ENCODE measurements around the gene ART4. TPM values are rescaled to one million over a fixed set of nuclear protein-coding genes. Genes with fewer than 3 reads are reported as not detected.

ART4 gene
- total RNA-seq, 2 experiments from 2014 or later, result not detected

GRCh38 chr12:14846876-14847580 lies 3.7 kb upstream of the ART4 start:
- H3K27me3 Mint-ChIP-seq, result no peaks in the 10 kb centered on the region
- ChIA-PET POLR2A (interaction anchor here (1.4 to 1.7 kb wide), 2 partner anchors 12 to 148 kb away, joined by 3 to 5 read pairs; no protein-coding TSS in a partner anchor), CTCF (interaction anchor here (1.3 to 4.2 kb wide), 2 partner anchors 36 to 149 kb away, joined by 3 to 31 read pairs; no protein-coding TSS in a partner anchor)
- H3K9me3 Mint-ChIP-seq, result no peaks in the 10 kb centered on the region
- TF ChIP-seq, protein P1, sequence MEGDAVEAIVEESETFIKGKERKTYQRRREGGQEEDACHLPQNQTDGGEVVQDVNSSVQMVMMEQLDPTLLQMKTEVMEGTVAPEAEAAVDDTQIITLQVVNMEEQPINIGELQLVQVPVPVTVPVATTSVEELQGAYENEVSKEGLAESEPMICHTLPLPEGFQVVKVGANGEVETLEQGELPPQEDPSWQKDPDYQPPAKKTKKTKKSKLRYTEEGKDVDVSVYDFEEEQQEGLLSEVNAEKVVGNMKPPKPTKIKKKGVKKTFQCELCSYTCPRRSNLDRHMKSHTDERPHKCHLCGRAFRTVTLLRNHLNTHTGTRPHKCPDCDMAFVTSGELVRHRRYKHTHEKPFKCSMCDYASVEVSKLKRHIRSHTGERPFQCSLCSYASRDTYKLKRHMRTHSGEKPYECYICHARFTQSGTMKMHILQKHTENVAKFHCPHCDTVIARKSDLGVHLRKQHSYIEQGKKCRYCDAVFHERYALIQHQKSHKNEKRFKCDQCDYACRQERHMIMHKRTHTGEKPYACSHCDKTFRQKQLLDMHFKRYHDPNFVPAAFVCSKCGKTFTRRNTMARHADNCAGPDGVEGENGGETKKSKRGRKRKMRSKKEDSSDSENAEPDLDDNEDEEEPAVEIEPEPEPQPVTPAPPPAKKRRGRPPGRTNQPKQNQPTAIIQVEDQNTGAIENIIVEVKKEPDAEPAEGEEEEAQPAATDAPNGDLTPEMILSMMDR (IDR thresholded peaks at IDR 0.05), result no peak
- no peaks in the 10 kb centered on the region for H3K36me3 ChIP-seq (ENCODE audit: insufficient read depth, low read length)
- H3K4me3 Mint-ChIP-seq, result no peak overlapping the region
- no peak overlapping the region for H3K27ac ChIP-seq (ENCODE audit: low read depth in 1 of 2, low read length in 2 of 2)
- H3K36me3 Mint-ChIP-seq (ENCODE audit: low read depth), result no peaks in the 10 kb centered on the region
- no peak overlapping the region for H3K27ac Mint-ChIP-seq
- H3K9me3 ChIP-seq (ENCODE audit: control insufficient read depth in 1 of 2, insufficient read depth in 1 of 2, low read length in 2 of 2), result no peaks in the 10 kb centered on the region
- H3K4me1 Mint-ChIP-seq (ENCODE audit: low read depth), result peaks cover 9% of the 10 kb centered on the region
- no peak overlapping the region for H3K4me3 ChIP-seq (ENCODE audit: low read length)
- H3K4me1 ChIP-seq (ENCODE audit: insufficient read depth, low read length), result peaks cover 3% of the 10 kb centered on the region
- no peak for DNase-seq
- no peak for ATAC-seq (ENCODE audit: poor library complexity)
- H3K27me3 ChIP-seq (ENCODE audit: control insufficient read depth in 1 of 2, insufficient read depth in 2 of 2, low read length in 2 of 2), result no peaks in the 10 kb centered on the region
- intact Hi-C loops (cut with DNase I, micrococcal nuclease), result loop anchor here (2.0 to 5.0 kb wide), 5 partner anchors 40 to 125 kb away; partner anchors contain the start of gene MGP (in 1 of the 2)

DNA sequence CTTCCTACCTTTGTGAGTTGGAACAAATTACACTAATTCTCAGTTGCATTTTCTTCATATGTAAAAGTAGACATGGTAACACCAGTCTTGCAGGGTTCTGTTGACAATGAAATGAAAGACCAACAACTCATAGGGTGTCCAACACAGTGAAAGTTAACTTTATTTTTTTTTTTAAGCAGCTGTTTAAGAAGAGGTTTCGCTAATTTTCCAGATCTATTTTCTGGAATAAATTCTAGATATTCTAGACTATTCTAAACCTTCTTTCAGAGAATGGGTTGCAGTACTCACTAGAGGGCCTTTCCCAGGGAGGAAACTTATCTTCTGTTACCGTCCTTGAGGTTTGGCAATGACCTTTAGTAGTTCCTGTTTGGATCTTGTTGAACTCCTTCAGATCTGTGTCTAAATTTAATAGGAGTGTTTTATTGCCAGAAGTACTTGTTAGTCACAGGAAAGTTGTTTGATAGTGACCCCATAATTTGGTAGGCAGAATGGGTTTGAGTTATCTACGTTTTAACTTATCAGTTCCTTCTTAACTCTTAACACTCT lies 2.8 kb upstream of the ART4 start:
- Mint-ChIP-seq H3K9me3 (no peaks in the 10 kb centered on the region), H3K4me1 (ENCODE audit: low read depth) (peaks cover 9% of the 10 kb centered on the region), H3K27me3 (no peaks in the 10 kb centered on the region), H3K27ac (no peak overlapping the region), H3K36me3 (ENCODE audit: low read depth) (no peaks in the 10 kb centered on the region), H3K4me3 (no peak overlapping the region)
- DNase-seq, result no peak
- POLR2A ChIA-PET, result interaction anchor here (1.5 to 1.7 kb wide), 2 partner anchors 116 to 149 kb away, joined by 3 to 5 read pairs; partner anchors contain the start of gene ARHGDIB
- ATAC-seq (ENCODE audit: poor library complexity), result no peak
- Histone ChIP-seq H3K27ac (ENCODE audit: low read depth in 1 of 2, low read length in 2 of 2) (no peak overlapping the region), H3K4me1 (ENCODE audit: insufficient read depth, low read length) (peaks cover 3% of the 10 kb centered on the region), H3K27me3 (ENCODE audit: control insufficient read depth in 1 of 2, insufficient read depth in 2 of 2, low read length in 2 of 2) (no peaks in the 10 kb centered on the region), H3K9me3 (ENCODE audit: control insufficient read depth in 1 of 2, insufficient read depth in 1 of 2, low read length in 2 of 2) (no peaks in the 10 kb centered on the region), H3K36me3 (ENCODE audit: insufficient read depth, low read length) (no peaks in the 10 kb centered on the region), H3K4me3 (ENCODE audit: low read length) (no peak overlapping the region)
- TF ChIP-seq, protein P1 (IDR thresholded peaks at IDR 0.05), result no peak
- CTCF ChIA-PET, result interaction anchor here (0.6 to 4.2 kb wide), 4 partner anchors 35 to 149 kb away, joined by 3 to 31 read pairs (median 3); no protein-coding TSS in a partner anchor
- intact Hi-C loops (cut with DNase I, micrococcal nuclease), result loop anchor here (2.0 to 5.0 kb wide), 5 partner anchors 41 to 124 kb away; partner anchors contain the start of gene MGP (in 1 of the 2)

- ATAC-seq (ENCODE audit: poor library complexity) (peak; percentile 68), DNase-seq (peak in 12 of 14 experiments; percentile 8 to 74 (median 34))
- peaks cover 3% of the 10 kb centered on the region for H3K4me1 ChIP-seq (ENCODE audit: insufficient read depth, low read length)
- H3K9me3 ChIP-seq (ENCODE audit: control insufficient read depth in 1 of 2, insufficient read depth in 1 of 2, low read length in 2 of 2), result no peaks in the 10 kb centered on the region
- intact Hi-C loops (cut with DNase I, micrococcal nuclease), result loop anchor here (1.0 to 5.0 kb wide), 8 partner anchors 42 to 423 kb away; partner anchors contain the start of genes RERG (in 2 of the 2) and MGP (in 1 of the 2)
- Mint-ChIP-seq H3K9me3 (no peaks in the 10 kb centered on the region), H3K4me1 (ENCODE audit: low read depth) (peaks cover 9% of the 10 kb centered on the region), H3K27me3 (no peaks in the 10 kb centered on the region), H3K4me3 (no peak overlapping the region), H3K27ac (no peak overlapping the region), H3K36me3 (ENCODE audit: low read depth) (no peaks in the 10 kb centered on the region)
- TF ChIP-seq, protein P1 (IDR thresholded peaks at IDR 0.05), result peak; percentile 79
- H3K36me3 ChIP-seq (ENCODE audit: insufficient read depth, low read length), result no peaks in the 10 kb centered on the region
- ChIA-PET POLR2A (interaction anchor here (1.5 to 1.7 kb wide), 2 partner anchors 117 to 150 kb away, joined by 3 to 5 read pairs; partner anchors contain the start of gene ARHGDIB), CTCF (interaction anchor here (1.2 to 4.2 kb wide), 3 partner anchors 35 to 150 kb away, joined by 3 to 31 read pairs (median 3); no protein-coding TSS in a partner anchor)
- no peak overlapping the region for H3K27ac ChIP-seq (ENCODE audit: low read depth in 1 of 2, low read length in 2 of 2)
- no peak overlapping the region for H3K4me3 ChIP-seq (ENCODE audit: low read length)
- no peaks in the 10 kb centered on the region for H3K27me3 ChIP-seq (ENCODE audit: control insufficient read depth in 1 of 2, insufficient read depth in 2 of 2, low read length in 2 of 2)
Measured at GRCh38 chr12:14845350-14845750, 2.0 kb upstream of the ART4 start.
